ENCODE data around the gene TPK1. TPM values are rescaled to one million over a fixed set of nuclear protein-coding genes. Genes with fewer than 3 reads are reported as not detected.

Gene TPK1
- total RNA-seq, 1 donor from 2014 or later, result 2.2 TPM

- Histone ChIP-seq H3K4me1 (ENCODE audit: insufficient read depth, low read length) (no peaks in the 10 kb centered on the region), H4K20me1 (ENCODE audit: insufficient read depth, low read length) (no peaks in the 10 kb centered on the region), H3K36me3 (ENCODE audit: insufficient read depth, low read length) (no peaks in the 10 kb centered on the region), H3K79me2 (ENCODE audit: insufficient read depth, low read length) (no peaks in the 10 kb centered on the region), H3K27me3 (ENCODE audit: insufficient read depth, low read length) (no peaks in the 10 kb centered on the region), H2AFZ (ENCODE audit: low read depth, low read length) (no peak overlapping the region), H3K4me3 (ENCODE audit: insufficient read depth, low read depth, low read length) (no peak overlapping the region), H3K27ac (ENCODE audit: low read depth, low read length) (no peak overlapping the region), H3K9me3 (ENCODE audit: insufficient read depth, low read depth, low read length) (no peaks in the 10 kb centered on the region), H3K4me2 (ENCODE audit: low read length) (no peak overlapping the region), H3K9ac (ENCODE audit: low read length) (no peak overlapping the region)
- TF ChIP-seq EZH2 (IDR thresholded peaks at IDR 0.05; ENCODE audit: insufficient read depth, low read length) (no peak), CTCF (IDR thresholded peaks at IDR 0.05; ENCODE audit: insufficient read depth, low read depth, low read length) (no peak)
- Mint-ChIP-seq H3K4me1 (ENCODE audit: low read depth, unreplicated experiment) (peaks cover 9% of the 10 kb centered on the region), H3K27ac (ENCODE audit: unreplicated experiment) (no peak overlapping the region), H3K36me3 (ENCODE audit: low read depth, unreplicated experiment) (no peaks in the 10 kb centered on the region), H3K4me3 (ENCODE audit: unreplicated experiment) (no peak overlapping the region), H3K27me3 (ENCODE audit: low read depth, unreplicated experiment) (no peaks in the 10 kb centered on the region), H3K9me3 (ENCODE audit: unreplicated experiment) (peaks cover 1% of the 10 kb centered on the region)
- DNase-seq (ENCODE audit: low read depth), result no peak
- FAIRE-seq, result no peak
These were observed 304.7 kb downstream of the TPK1 start for GRCh38 chr7:144531181-144531580.

- Mint-ChIP-seq H3K27me3 (ENCODE audit: low read depth, unreplicated experiment) (no peaks in the 10 kb centered on the region), H3K36me3 (ENCODE audit: low read depth, unreplicated experiment) (no peaks in the 10 kb centered on the region), H3K4me1 (ENCODE audit: low read depth, unreplicated experiment) (peaks cover 21% of the 10 kb centered on the region), H3K27ac (ENCODE audit: unreplicated experiment) (no peak overlapping the region), H3K4me3 (ENCODE audit: unreplicated experiment) (no peak overlapping the region), H3K9me3 (ENCODE audit: unreplicated experiment) (no peaks in the 10 kb centered on the region)
- Histone ChIP-seq H3K9ac (ENCODE audit: low read length) (no peak overlapping the region), H3K4me2 (ENCODE audit: low read length) (no peak overlapping the region), H3K4me1 (ENCODE audit: insufficient read depth, low read length) (no peaks in the 10 kb centered on the region), H3K4me3 (ENCODE audit: insufficient read depth, low read depth, low read length) (no peak overlapping the region), H3K9me3 (ENCODE audit: insufficient read depth, low read depth, low read length) (no peaks in the 10 kb centered on the region), H2AFZ (ENCODE audit: low read depth, low read length) (no peak overlapping the region), H3K27ac (ENCODE audit: low read depth, low read length) (no peak overlapping the region), H3K79me2 (ENCODE audit: insufficient read depth, low read length) (no peaks in the 10 kb centered on the region), H4K20me1 (ENCODE audit: insufficient read depth, low read length) (no peaks in the 10 kb centered on the region), H3K36me3 (ENCODE audit: insufficient read depth, low read length) (no peaks in the 10 kb centered on the region), H3K27me3 (ENCODE audit: insufficient read depth, low read length) (no peaks in the 10 kb centered on the region)
- no peak for TF ChIP-seq EZH2 (IDR thresholded peaks at IDR 0.05; ENCODE audit: insufficient read depth, low read length)
- TF ChIP-seq CTCF (IDR thresholded peaks at IDR 0.05; ENCODE audit: insufficient read depth, low read depth, low read length), result no peak
- FAIRE-seq (no peak), DNase-seq (ENCODE audit: low read depth) (no peak)
These were observed 306.5 kb downstream of the TPK1 start for GRCh38 chr7:144529269-144529926.

- FAIRE-seq (no peak), DNase-seq (ENCODE audit: low read depth) (no peak)
- no peak overlapping the region for H3K4me3 Mint-ChIP-seq (ENCODE audit: unreplicated experiment)
- H3K27ac Mint-ChIP-seq (ENCODE audit: unreplicated experiment), result peak overlapping the region; percentile 28
- H3K36me3 ChIP-seq (ENCODE audit: insufficient read depth, low read length), result no peaks in the 10 kb centered on the region
- H2AFZ ChIP-seq (ENCODE audit: low read depth, low read length), result no peak overlapping the region
- no peaks in the 10 kb centered on the region for H3K79me2 ChIP-seq (ENCODE audit: insufficient read depth, low read length)
- H3K36me3 Mint-ChIP-seq (ENCODE audit: low read depth, unreplicated experiment), result no peaks in the 10 kb centered on the region
- no peaks in the 10 kb centered on the region for H3K4me1 ChIP-seq (ENCODE audit: insufficient read depth, low read length)
- no peak overlapping the region for H3K4me3 ChIP-seq (ENCODE audit: insufficient read depth, low read depth, low read length)
- no peak overlapping the region for H3K4me2 ChIP-seq (ENCODE audit: low read length)
- no peak for TF ChIP-seq EZH2 (IDR thresholded peaks at IDR 0.05; ENCODE audit: insufficient read depth, low read length)
- TF ChIP-seq CTCF (IDR thresholded peaks at IDR 0.05; ENCODE audit: insufficient read depth, low read depth, low read length), result no peak
- H3K27me3 Mint-ChIP-seq (ENCODE audit: low read depth, unreplicated experiment), result no peaks in the 10 kb centered on the region
- peaks cover 21% of the 10 kb centered on the region for H3K4me1 Mint-ChIP-seq (ENCODE audit: low read depth, unreplicated experiment)
- no peak overlapping the region for H3K27ac ChIP-seq (ENCODE audit: low read depth, low read length)
- no peaks in the 10 kb centered on the region for H3K9me3 Mint-ChIP-seq (ENCODE audit: unreplicated experiment)
- H3K27me3 ChIP-seq (ENCODE audit: insufficient read depth, low read length), result no peaks in the 10 kb centered on the region
- H4K20me1 ChIP-seq (ENCODE audit: insufficient read depth, low read length), result no peaks in the 10 kb centered on the region
- H3K9ac ChIP-seq (ENCODE audit: low read length), result no peak overlapping the region
- no peaks in the 10 kb centered on the region for H3K9me3 ChIP-seq (ENCODE audit: insufficient read depth, low read depth, low read length)
These were observed 307.3 kb downstream of the TPK1 start for GRCh38 chr7:144528536-144529045.

Measured in astrocyte (in vitro differentiated cells and primary cell).